Lower lobe of right lung (tissue), 2 donors: ENCODE measurements around the gene C2CD2L. TPM values are rescaled to one million over a fixed set of nuclear protein-coding genes. Genes with fewer than 3 reads are reported as not detected.

Experiments
- ATAC-seq, 2 donors: fragments of 200-7000 bp; cut with Tn5 transposase; one replicate each; pipeline ENCODE4 v1.9.1; 2020 to 2022; ENCODE audit warnings: mild to moderate bottlenecking in 2 of 2, moderate library complexity in 2 of 2
- DNase-seq: peaks from one replicate; pipeline ENCODE4 v3.0.0-alpha.2; 2020
- H3K27ac ChIP-seq: fragments of 200-600 bp; one replicate; pipeline ENCODE4 v1.8.0; 2022
- H3K27me3 ChIP-seq: fragments of 200-600 bp; one replicate; pipeline ENCODE4 v1.8.0; 2022; ENCODE audit warnings: low read depth
- H3K36me3 ChIP-seq: fragments of 200-600 bp; one replicate; pipeline ENCODE4 v1.8.0; 2022; ENCODE audit warnings: mild to moderate bottlenecking
- H3K4me1 ChIP-seq: fragments of 200-600 bp; one replicate; pipeline ENCODE4 v1.8.0; 2022
- H3K4me3 ChIP-seq: fragments of 200-600 bp; one replicate; pipeline ENCODE4 v1.8.0; 2022; ENCODE audit warnings: mild to moderate bottlenecking
- H3K9me3 ChIP-seq: fragments of 200-600 bp; one replicate; pipeline ENCODE4 v1.8.0; 2022
- CTCF ChIP-seq: fragments of 200-600 bp; IDR thresholded peaks from one replicate; pipeline ENCODE4 v1.8.0; 2022; ENCODE audit warnings: antibody characterized with exemption, mild to moderate bottlenecking
- intact Hi-C: fragments of 100-400 bp; cut with DNase I; formaldehyde crosslinking; loops from one replicate; pipeline ENCODE4 v1.11.0; 2022
- total RNA-seq: library from RNA; stranded (reverse); fragmentation: NEBNext Ultra II Directional; extraction: Animal tissue kit (Norgen Biotek cat#: 25700); gene quantifications from one replicate; pipeline ENCODE4 v1.2.1, GENCODE V29; 2021
- donor health status: DM: no; HTN: yes; CAD: no; lungs with severe emphysema.

Gene C2CD2L
- total RNA-seq, 1 donor from 2014 or later = 16.5 TPM

- ATAC-seq = no peak
- peak overlapping the region; percentile 93 for H3K27ac ChIP-seq
Observed at GRCh38 chr11:119085437-119085847, 21.7 kb upstream of the C2CD2L start.

GRCh38 chr11:119087123-119087522 lies 20.0 kb upstream of the C2CD2L start:
- ATAC-seq (no peak), DNase-seq (no peak)
- Histone ChIP-seq H3K9me3 (no peaks in the 10 kb centered on the region), H3K36me3 (peaks cover 8% of the 10 kb centered on the region), H3K4me1 (peaks cover 15% of the 10 kb centered on the region), H3K27ac (no peak overlapping the region), H3K27me3 (no peaks in the 10 kb centered on the region), H3K4me3 (no peak overlapping the region)
- no peak for TF ChIP-seq CTCF
- intact Hi-C loops = no loop called here

More at GRCh38 chr11:119085437-119085847, 21.7 kb upstream of the C2CD2L start:
- Histone ChIP-seq H3K9me3 (no peaks in the 10 kb centered on the region), H3K27me3 (no peaks in the 10 kb centered on the region), H3K36me3 (peaks cover 23% of the 10 kb centered on the region), H3K4me3 (peak overlapping the region; percentile 73), H3K4me1 (peaks cover 15% of the 10 kb centered on the region)
- intact Hi-C loops = no loop called here
- no peak for DNase-seq
- no peak for TF ChIP-seq CTCF

GRCh38 chr11:119087747-119088241 lies 19.4 kb upstream of the C2CD2L start:
- no peak overlapping the region for H3K4me3 ChIP-seq
- intact Hi-C loops = no loop called here
- peaks cover 7% of the 10 kb centered on the region for H3K36me3 ChIP-seq
- ATAC-seq = no peak
- H3K9me3 ChIP-seq = no peaks in the 10 kb centered on the region
- peaks cover 18% of the 10 kb centered on the region for H3K4me1 ChIP-seq
- no peak for TF ChIP-seq CTCF
- H3K27me3 ChIP-seq = no peaks in the 10 kb centered on the region
- DNase-seq = no peak
- H3K27ac ChIP-seq = no peak overlapping the region

GRCh38 chr11:119088406-119088805 lies 18.7 kb upstream of the C2CD2L start:
- peaks cover 24% of the 10 kb centered on the region for H3K4me1 ChIP-seq
- no peak for TF ChIP-seq CTCF
- intact Hi-C loops = no loop called here

GRCh38 chr11:119089319-119089718 lies 17.8 kb upstream of the C2CD2L start:
- no peak for ATAC-seq

More at GRCh38 chr11:119088406-119088805, 18.7 kb upstream of the C2CD2L start:
- Histone ChIP-seq H3K4me3 (no peak overlapping the region), H3K9me3 (no peaks in the 10 kb centered on the region), H3K27me3 (no peaks in the 10 kb centered on the region), H3K36me3 (peaks cover 13% of the 10 kb centered on the region), H3K27ac (no peak overlapping the region)
- ATAC-seq (no peak), DNase-seq (no peak)

More at GRCh38 chr11:119089319-119089718, 17.8 kb upstream of the C2CD2L start:
- DNase-seq = no peak
- no peaks in the 10 kb centered on the region for H3K9me3 ChIP-seq
- no peak for TF ChIP-seq CTCF
- no peak overlapping the region for H3K27ac ChIP-seq
- H3K27me3 ChIP-seq = no peaks in the 10 kb centered on the region
- H3K36me3 ChIP-seq = peaks cover 13% of the 10 kb centered on the region
- H3K4me3 ChIP-seq = no peak overlapping the region
- intact Hi-C loops = no loop called here
- H3K4me1 ChIP-seq = peaks cover 29% of the 10 kb centered on the region
